Natural killer cell (primary cell): ENCODE results near the gene NXPH2. TPM values are rescaled to one million over a fixed set of nuclear protein-coding genes. Genes with fewer than 3 reads are reported as not detected.

Experiments used
- ATAC-seq, 3 donors: fragments of 150-1000 bp in 2 of 3; fragments of 200-7000 bp in 1 of 3; cut with Tn5 transposase; 1 replicate in 1 of 3; 2 replicates in 2 of 3; pipeline ENCODE4 v1.10.0; 2021; ENCODE audit warnings: mild to moderate bottlenecking in 2 of 3, moderate library complexity in 2 of 3
- DNase-seq, 2 donors: peaks; one replicate each; pipeline versions ENCODE4 v3.0.0 to v3.0.0-alpha.2; 2013 to 2021; ENCODE audit warnings: mixed read lengths in 1 of 2
- H3K27ac ChIP-seq: one replicate; pipeline ENCODE4 v1.5.1; 2013; ENCODE audit warnings: mild to moderate bottlenecking, low read length
- H3K27me3 ChIP-seq: one replicate; pipeline ENCODE4 v1.6.1; 2013; ENCODE audit warnings: low read length; ENCODE audit not compliant: control insufficient read depth, insufficient read depth
- H3K36me3 ChIP-seq: one replicate; pipeline ENCODE4 v1.6.1; 2013; ENCODE audit warnings: low read length; ENCODE audit not compliant: control insufficient read depth, insufficient read depth
- H3K4me1 ChIP-seq: one replicate; pipeline ENCODE4 v1.6.1; 2013; ENCODE audit warnings: low read length; ENCODE audit not compliant: control insufficient read depth, insufficient read depth
- H3K4me3 ChIP-seq: one replicate; pipeline ENCODE4 v1.5.1; 2013; ENCODE audit warnings: low read length
- H3K9me3 ChIP-seq: one replicate; pipeline ENCODE4 v1.6.1; 2013; ENCODE audit warnings: low read length; ENCODE audit not compliant: control insufficient read depth, insufficient read depth
- H3K27ac Mint-ChIP-seq, 2 donors: one replicate each; pipeline ENCODE4 v1.8.0; 2022; ENCODE audit warnings: mild to moderate bottlenecking in 2 of 2, mixed read lengths in 2 of 2, moderate library complexity in 1 of 2
- H3K27me3 Mint-ChIP-seq, 2 donors: one replicate each; pipeline ENCODE4 v1.8.0; 2022; ENCODE audit warnings: low read depth in 2 of 2, mixed read lengths in 2 of 2
- H3K36me3 Mint-ChIP-seq: one replicate; pipeline ENCODE4 v1.8.0; 2022; ENCODE audit warnings: mixed read lengths
- H3K4me1 Mint-ChIP-seq, 2 donors: one replicate each; pipeline ENCODE4 v1.8.0; 2022; ENCODE audit warnings: mixed read lengths in 2 of 2
- H3K4me3 Mint-ChIP-seq: one replicate; pipeline ENCODE4 v1.8.0; 2022; ENCODE audit warnings: mild to moderate bottlenecking, moderate library complexity, mixed read lengths
- H3K9me3 Mint-ChIP-seq, 2 donors: one replicate each; pipeline ENCODE4 v1.8.0; 2022; ENCODE audit warnings: mixed read lengths in 2 of 2
- WGBS: methylation state at CpG from one replicate; pipeline ENCODE4 v1.1.7; 2013; ENCODE audit warnings: missing lambda C conversion rate; ENCODE audit not compliant: insufficient coverage; 5-methylcytosine and 5-hydroxymethylcytosine counted together
- intact Hi-C: fragments of 100-400 bp; cut with micrococcal nuclease; formaldehyde crosslinking; loops from one replicate; pipeline ENCODE4 v1.14.2; 2022
- total RNA-seq, 4 donors: library from RNA; stranded (reverse); fragments of 120-200 nt in 1 of 4; gene quantifications; one replicate each; pipeline versions ENCODE4 v1.2.3 to v1.2.4, GENCODE V29; 2013 to 2022
- TF ChIP-seq, protein P1 (sequence below): fragments of 200-600 bp; IDR thresholded peaks from one replicate; pipeline ENCODE4 v1.8.0; 2022; ENCODE audit warnings: antibody characterized with exemption

The NXPH2 gene
- total RNA-seq, 3 donors from 2014 or later (not counting 1 experiment from before 2014, with no cell fraction given) = not detected

DNA sequence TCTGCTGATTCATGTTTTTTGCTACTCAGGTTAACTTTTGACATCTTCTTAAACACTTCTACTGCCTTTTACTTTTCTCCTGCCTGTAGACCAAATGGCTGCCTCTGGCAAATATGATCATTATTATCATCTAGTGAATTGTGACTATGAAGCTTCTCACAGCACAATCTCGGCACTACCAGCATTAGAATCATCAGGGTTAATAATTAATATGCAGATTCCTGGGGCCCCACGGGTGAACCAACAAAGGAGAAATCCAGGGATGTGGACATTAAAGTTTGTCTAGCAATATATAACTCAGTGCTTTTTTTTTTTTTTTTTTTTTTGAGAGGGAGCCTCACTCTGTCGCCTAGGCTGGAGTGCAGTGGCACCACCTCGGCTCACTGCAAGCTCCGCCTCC, 142.5 kb downstream of the NXPH2 start:
- no peaks in the 10 kb centered on the region for H3K36me3 ChIP-seq
- WGBS = no CpG with 5 or more reads among the region's 5 CpGs
- no peak overlapping the region for H3K4me3 ChIP-seq
- no peak overlapping the region for H3K27ac ChIP-seq
- intact Hi-C loops = no loop called here
- no peak for ATAC-seq
- DNase-seq = no peak
- Mint-ChIP-seq H3K27me3 (no peaks in the 10 kb centered on the region), H3K4me3 (no peak overlapping the region), H3K9me3 (peaks cover 3 to 9% of the 10 kb centered on the region in 2 donors), H3K27ac (no peak overlapping the region), H3K4me1 (no peaks in the 10 kb centered on the region), H3K36me3 (no peaks in the 10 kb centered on the region)
- H3K4me1 ChIP-seq = no peaks in the 10 kb centered on the region
- no peaks in the 10 kb centered on the region for H3K27me3 ChIP-seq
- TF ChIP-seq, protein P1, sequence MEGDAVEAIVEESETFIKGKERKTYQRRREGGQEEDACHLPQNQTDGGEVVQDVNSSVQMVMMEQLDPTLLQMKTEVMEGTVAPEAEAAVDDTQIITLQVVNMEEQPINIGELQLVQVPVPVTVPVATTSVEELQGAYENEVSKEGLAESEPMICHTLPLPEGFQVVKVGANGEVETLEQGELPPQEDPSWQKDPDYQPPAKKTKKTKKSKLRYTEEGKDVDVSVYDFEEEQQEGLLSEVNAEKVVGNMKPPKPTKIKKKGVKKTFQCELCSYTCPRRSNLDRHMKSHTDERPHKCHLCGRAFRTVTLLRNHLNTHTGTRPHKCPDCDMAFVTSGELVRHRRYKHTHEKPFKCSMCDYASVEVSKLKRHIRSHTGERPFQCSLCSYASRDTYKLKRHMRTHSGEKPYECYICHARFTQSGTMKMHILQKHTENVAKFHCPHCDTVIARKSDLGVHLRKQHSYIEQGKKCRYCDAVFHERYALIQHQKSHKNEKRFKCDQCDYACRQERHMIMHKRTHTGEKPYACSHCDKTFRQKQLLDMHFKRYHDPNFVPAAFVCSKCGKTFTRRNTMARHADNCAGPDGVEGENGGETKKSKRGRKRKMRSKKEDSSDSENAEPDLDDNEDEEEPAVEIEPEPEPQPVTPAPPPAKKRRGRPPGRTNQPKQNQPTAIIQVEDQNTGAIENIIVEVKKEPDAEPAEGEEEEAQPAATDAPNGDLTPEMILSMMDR = no peak
- H3K9me3 ChIP-seq = no peaks in the 10 kb centered on the region

DNA sequence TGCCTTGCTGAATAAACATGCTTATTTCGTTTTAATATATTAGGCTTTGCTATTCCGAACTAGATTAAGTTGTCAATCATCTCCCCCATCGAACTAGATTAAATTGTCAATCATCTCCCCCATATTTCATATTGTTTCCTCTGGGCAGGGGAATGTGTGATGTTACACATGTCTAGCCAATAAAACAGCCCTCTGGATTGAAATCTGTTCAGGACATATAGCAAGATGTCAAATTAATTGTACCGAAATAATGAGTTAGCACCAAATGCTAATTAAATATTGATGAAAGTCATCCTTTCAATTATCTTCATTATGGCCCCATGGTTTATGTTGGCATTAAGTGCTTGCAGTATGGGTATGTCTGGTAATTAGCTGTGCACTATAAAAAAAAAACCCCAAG, 143.1 kb downstream of the NXPH2 start:
- no peaks in the 10 kb centered on the region for H3K27me3 Mint-ChIP-seq
- ATAC-seq = no peak
- H3K9me3 Mint-ChIP-seq = peaks cover 0 to 4% of the 10 kb centered on the region in 2 donors
- TF ChIP-seq, protein P1 = no peak
- H3K36me3 ChIP-seq = no peaks in the 10 kb centered on the region
- no peaks in the 10 kb centered on the region for H3K9me3 ChIP-seq
- no peaks in the 10 kb centered on the region for H3K27me3 ChIP-seq
- H3K4me1 Mint-ChIP-seq = no peaks in the 10 kb centered on the region
- intact Hi-C loops = no loop called here
- no peak overlapping the region for H3K4me3 Mint-ChIP-seq
- no peak overlapping the region for H3K27ac Mint-ChIP-seq
- no peaks in the 10 kb centered on the region for H3K36me3 Mint-ChIP-seq
- H3K27ac ChIP-seq = no peak overlapping the region
- H3K4me1 ChIP-seq = no peaks in the 10 kb centered on the region
- no peak for DNase-seq
- WGBS = 95% methylated on average over 2 of the region's 4 CpGs
- H3K4me3 ChIP-seq = no peak overlapping the region

DNA sequence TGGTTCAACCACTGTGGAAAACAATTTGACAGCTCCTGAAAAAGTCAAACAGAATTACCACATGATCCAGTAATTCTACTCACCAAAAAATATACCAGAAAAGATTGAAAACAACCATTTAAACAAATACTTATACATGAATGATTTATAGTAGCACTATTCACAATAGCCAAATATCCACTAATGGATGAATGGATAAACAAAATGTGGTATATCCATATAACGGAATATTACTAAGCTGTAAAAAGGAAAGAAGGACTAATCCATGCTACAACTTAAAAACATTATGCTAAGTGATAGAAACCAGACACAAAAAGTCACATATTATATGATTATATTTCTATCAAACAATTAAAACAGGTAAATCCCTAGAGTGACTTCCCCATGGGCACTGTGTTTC, 147.1 kb downstream of the NXPH2 start:
- H3K9me3 Mint-ChIP-seq = no peaks in the 10 kb centered on the region
- intact Hi-C loops = no loop called here
- Histone ChIP-seq H3K36me3 (no peaks in the 10 kb centered on the region), H3K4me3 (no peak overlapping the region), H3K27ac (no peak overlapping the region), H3K27me3 (no peaks in the 10 kb centered on the region), H3K9me3 (no peaks in the 10 kb centered on the region), H3K4me1 (no peaks in the 10 kb centered on the region)
- WGBS = no CpG with 5 or more reads among the region's 1 CpG
- H3K36me3 Mint-ChIP-seq = no peaks in the 10 kb centered on the region
- no peaks in the 10 kb centered on the region for H3K27me3 Mint-ChIP-seq
- ATAC-seq (no peak), DNase-seq (no peak)
- no peaks in the 10 kb centered on the region for H3K4me1 Mint-ChIP-seq
- TF ChIP-seq, protein P1 = no peak
- H3K27ac Mint-ChIP-seq = no peak overlapping the region
- H3K4me3 Mint-ChIP-seq = no peak overlapping the region

DNA sequence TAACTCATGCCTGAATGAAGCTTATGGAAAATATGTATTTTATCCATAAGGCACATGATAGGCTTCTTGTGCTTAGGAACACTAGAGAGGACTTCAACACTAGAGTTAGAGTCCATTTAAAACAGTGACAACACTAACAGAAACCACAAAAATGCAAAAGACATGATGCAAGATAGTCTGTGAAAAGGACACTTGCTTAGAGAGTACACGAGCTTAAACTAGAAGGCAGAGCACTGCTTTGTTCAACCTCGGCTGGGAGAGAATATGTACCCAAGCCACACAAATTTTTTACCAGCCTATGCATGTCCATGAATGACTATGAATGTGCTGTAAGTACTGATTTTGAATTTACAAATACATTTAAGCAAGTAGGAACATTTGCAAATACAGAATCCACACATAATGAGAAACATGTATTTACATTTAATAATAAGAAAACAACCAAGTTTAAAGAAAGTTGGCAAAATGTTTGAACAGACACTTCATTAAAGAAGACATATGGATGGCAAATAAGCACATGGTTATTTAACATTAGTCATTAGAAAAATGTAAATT, 148.0 kb downstream of the NXPH2 start:
- H3K36me3 Mint-ChIP-seq = no peaks in the 10 kb centered on the region
- no peaks in the 10 kb centered on the region for H3K9me3 Mint-ChIP-seq
- Histone ChIP-seq H3K27me3 (no peaks in the 10 kb centered on the region), H3K27ac (no peak overlapping the region), H3K9me3 (no peaks in the 10 kb centered on the region), H3K4me1 (no peaks in the 10 kb centered on the region), H3K4me3 (no peak overlapping the region), H3K36me3 (no peaks in the 10 kb centered on the region)
- H3K4me3 Mint-ChIP-seq = no peak overlapping the region
- WGBS = 61% methylated on average over 2 of the region's 2 CpGs
- intact Hi-C loops = no loop called here
- H3K4me1 Mint-ChIP-seq = no peaks in the 10 kb centered on the region
- DNase-seq (no peak), ATAC-seq (no peak)
- no peak overlapping the region for H3K27ac Mint-ChIP-seq
- TF ChIP-seq, protein P1 = no peak
- H3K27me3 Mint-ChIP-seq = no peaks in the 10 kb centered on the region
